AG20443 (cell line): ENCODE data around the gene DLG2.
A peak's percentile ranks its signal among the peaks of the same experiment; 100 is the strongest.

ENCODE experiments used
- DNase-seq: peaks from one replicate; pipeline ENCODE4 v3.0.0; 2012; ENCODE audit warnings: low spot score, mixed read lengths

The DLG2 gene

GRCh38 chr11:83847467-83848034 is 1779.6 kb downstream of the DLG2 start:
- DNase-seq, result no peak

- DNase-seq, result no peak
These were observed 1781.3 kb downstream of the DLG2 start for GRCh38 chr11:83845797-83846196.

- DNase-seq, result no peak
These were observed 1786.8 kb downstream of the DLG2 start for GRCh38 chr11:83840326-83840725.

- peak; percentile 80 for DNase-seq
These were observed 1790.1 kb downstream of the DLG2 start for GRCh38 chr11:83836883-83837654.

DNA sequence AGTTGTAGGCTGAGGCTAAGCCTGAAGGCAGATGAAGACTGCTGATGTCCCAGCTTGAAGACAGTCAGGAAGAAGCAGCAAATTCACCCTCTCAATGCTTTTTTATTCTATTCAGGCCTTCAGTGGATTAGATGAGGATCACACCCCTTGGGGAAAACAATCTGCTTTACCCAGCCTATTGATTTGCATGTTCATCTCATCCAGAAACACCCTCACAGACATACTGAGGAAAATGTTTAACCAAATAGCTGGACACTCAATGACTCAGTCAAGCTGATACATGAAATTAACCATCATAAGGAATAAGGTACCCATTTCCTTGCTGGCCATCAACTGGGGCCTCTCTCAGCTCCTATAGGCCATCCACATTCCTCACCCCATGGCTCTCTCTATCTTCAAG is 1791.1 kb downstream of the DLG2 start:
- no peak for DNase-seq

GRCh38 chr11:83835423-83835822 is 1791.7 kb downstream of the DLG2 start:
- no peak for DNase-seq

DNA sequence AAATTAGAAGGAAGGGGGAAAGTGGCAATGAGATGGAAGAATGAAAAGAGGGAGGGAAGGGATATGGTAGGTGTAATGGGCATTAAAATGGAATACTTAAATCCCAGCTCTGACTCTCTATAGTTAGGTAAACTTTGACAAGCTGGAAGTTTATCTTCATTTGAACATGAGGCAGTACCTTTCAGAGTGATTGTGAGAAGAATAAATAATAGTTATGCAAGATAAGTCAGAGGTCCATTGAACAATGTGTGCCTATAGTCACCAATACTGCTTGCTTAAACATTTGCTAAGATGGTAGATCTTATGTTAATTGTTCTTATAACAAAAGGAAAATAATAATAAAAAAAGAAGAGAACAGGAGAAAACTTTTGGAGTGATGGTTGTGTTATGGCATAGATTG is 1795.2 kb downstream of the DLG2 start:
- no peak for DNase-seq

DNA sequence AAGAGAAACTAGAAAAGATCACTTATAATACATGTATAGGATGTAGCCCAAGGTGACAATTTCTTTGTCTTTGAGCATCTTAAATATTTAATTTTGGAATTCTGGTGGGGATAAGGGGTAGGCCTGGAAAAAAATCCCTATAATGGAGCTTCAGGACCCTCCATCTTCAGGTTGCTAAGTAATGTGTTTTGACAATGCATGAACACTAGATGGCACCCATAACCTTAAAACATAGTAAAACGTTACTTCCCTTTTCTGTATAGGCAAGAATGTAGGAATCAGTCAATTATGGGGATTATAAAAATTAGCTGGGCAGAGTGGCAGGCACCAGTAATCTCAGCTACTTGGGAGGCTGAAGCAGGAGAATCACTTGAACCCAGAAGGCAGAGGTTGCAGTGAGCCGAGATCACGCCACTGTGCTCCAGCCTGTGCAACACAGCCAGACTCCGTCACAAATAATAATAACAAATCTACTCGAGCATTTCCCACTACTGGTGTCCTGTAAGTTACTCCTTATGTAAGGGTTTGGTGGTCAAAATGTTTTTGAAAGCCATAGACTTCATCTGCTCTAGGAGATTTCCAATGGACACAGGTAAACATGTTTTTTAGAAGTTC is 1799.1 kb downstream of the DLG2 start:
- DNase-seq, result peak; percentile 36

- peak; percentile 64 for DNase-seq
These were observed 1799.6 kb downstream of the DLG2 start for GRCh38 chr11:83827520-83827919.

DNA sequence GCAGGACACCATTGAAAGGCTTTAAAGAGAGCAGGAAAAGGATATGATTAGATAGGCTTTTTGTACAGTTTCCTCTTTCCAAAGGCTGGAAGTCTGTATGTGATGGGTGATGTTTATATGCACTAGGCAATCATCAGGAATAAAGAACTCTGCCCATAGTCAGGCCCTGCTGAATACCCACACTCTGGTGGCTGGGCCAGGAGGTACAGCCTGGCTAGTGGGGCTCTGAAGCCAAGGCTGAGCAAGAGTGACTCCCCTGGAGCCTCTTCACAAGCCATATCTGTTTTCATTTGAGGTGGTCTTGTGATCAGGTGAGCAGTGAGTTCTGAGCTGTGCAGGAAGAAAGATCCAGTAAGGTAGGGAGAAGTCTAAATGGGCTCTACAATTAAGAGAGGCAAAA is 1801.1 kb downstream of the DLG2 start:
- DNase-seq, result no peak

DNA sequence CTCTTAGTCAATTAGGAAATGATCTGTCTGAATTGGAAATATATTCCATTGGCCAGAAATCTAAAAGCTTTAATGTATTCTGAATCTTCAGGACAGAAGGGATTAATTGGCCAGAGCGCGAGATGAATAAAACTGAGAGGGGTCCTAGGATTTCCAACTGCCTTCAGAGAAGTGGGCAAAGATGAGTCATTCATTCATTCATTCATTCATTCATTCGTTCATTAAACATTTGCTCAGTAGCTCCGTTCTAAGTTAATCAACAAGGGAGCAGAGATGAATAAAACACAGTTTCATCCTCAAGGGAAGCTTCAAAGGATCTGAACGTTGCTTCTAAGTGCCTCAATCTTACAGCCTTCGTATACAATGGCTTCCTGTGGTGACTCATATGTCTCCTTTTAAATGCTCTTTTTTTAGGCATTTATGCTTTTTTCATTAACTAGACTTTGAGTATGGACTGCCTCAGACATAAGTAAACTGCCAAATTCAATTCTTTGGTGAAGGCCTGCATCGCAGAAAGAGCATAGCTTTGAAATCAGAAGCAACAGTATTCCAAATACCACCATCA is 1803.6 kb downstream of the DLG2 start:
- no peak for DNase-seq

DNA sequence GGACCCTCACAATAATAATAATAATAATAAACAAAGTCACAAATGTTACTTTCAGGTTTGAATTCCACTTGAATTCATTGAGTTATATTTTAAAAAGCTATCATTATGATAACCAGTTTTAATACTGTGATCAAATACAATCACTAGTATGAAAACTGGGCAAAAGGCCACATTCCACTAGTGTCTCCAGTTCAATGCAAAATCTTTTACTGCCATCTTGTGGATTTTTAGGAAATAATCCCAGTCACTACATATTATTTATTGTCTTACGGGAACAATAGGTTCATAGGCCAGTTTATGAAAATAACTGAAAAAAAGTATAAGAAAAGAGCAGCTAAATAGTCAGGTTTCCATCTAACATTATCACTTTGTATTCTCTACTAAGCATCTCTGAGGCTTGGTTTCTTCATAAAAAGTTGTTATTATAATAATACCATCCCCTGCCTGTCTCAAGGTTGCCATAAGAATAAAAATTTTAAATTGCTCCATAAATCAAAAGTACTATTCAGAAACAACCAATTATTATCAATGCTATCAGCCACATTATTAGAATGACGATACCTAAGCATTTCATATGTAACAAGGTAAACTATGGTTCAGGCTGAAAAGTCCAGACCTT is 1807.1 kb downstream of the DLG2 start:
- DNase-seq, result peak; percentile 62

GRCh38 chr11:83818349-83818748 is 1808.8 kb downstream of the DLG2 start:
- DNase-seq, result no peak

GRCh38 chr11:83816572-83817187 is 1810.5 kb downstream of the DLG2 start:
- DNase-seq, result peak; percentile 30

- no peak for DNase-seq
These were observed 1811.4 kb downstream of the DLG2 start for GRCh38 chr11:83815736-83816135.

- DNase-seq, result no peak
These were observed 1813.8 kb downstream of the DLG2 start for GRCh38 chr11:83813296-83813695.

GRCh38 chr11:83809274-83809673 is 1817.9 kb downstream of the DLG2 start:
- no peak for DNase-seq

- DNase-seq, result no peak
These were observed 1825.3 kb downstream of the DLG2 start for GRCh38 chr11:83801799-83802198.

DNA sequence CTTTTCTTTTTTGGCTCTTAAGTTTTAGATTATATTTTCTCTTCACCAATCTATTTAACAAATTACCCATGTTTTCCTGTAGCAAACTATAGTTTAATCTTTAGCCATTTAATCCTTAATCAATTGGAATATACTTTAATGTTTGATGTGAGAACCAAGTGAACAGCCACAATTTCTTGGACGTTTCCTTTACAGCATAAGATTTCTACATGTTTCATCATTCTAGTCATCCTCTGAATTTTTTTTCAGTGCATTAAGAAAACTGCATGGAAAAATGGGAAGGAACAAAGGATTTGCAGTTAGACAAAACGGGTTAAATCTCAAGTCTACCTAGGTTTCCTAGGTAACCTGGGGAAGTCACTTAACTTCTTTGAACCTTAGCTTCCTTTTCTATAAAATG is 1833.8 kb downstream of the DLG2 start:
- no peak for DNase-seq

DNA sequence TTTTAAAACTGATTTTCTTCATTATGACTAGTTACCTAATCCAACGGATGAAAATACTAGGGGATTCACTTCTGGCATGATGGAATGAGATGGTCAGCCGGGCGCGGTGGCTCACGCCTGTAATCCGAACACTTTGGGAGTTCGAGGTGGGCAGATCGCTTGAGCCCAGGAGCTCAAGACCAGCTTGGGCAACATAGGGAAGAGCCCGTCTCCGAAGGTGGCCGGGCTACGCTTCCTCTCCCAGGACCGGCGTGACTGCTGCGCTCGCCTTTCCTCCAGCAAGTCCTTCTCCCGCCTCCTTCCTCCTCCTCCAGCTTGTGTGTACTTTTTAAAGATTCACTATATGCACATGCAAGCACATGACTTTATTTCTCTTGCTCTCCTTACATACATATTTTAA is 1835.6 kb downstream of the DLG2 start:
- DNase-seq, result no peak

- DNase-seq, result no peak
These were observed 1841.2 kb downstream of the DLG2 start for GRCh38 chr11:83785942-83786341.

DNA sequence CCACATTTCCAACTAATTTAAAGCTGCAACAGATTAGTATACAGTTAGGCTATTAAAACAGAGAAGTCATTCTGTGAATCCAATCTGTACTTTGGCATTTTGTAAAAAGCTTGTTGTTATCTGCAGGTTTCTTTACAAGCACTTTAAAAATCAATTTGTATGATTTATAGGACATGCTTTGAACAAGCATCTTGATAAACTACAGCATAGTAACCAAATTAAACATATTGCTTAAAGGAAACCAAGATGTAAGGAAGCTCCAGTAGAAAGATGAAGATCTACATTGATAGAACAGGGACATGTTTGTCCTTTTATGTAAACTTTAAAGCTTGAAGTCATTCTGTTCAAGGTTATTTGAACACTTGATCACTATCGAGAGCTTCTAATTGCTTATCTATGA is 1842.7 kb downstream of the DLG2 start:
- no peak for DNase-seq
